H1 (cell line): ENCODE data around the gene GPR157. TPM values are rescaled to one million over a fixed set of nuclear protein-coding genes. Genes with fewer than 3 reads are reported as not detected.

Experiments used
- CHD7 ChIP-seq: fragments of 300-600 bp; sonication (generic); IDR thresholded peaks from 2 replicates; pipeline ENCODE4 v1.7.1; 2012; ENCODE audit warnings: low read length, moderate library complexity, mild to moderate bottlenecking, inconsistent platforms; ENCODE audit not compliant: insufficient replicate concordance
- RXRA ChIP-seq: IDR thresholded peaks from 2 replicates; pipeline ENCODE4 v1.6.1; 2011; ENCODE audit warnings: low read depth, mild to moderate bottlenecking, low read length, moderate library complexity; ENCODE audit not compliant: insufficient read depth
- polyA plus RNA-seq, 7 experiments: library from polyadenylated mRNA; depleted of rRNA in 3 of 7; stranded (reverse) in 5 of 7; unstranded in 2 of 7; fragments of >200 nt in 5 of 7; fragments of 200-250 nt in 2 of 7; gene quantifications; 1 replicate in 5 of 7; 2 replicates in 1 of 7; 4 replicates in 1 of 7; pipeline versions ENCODE4 v1.2.1 to v1.2.3, GENCODE V29; 2011 to 2013; ENCODE audit warnings: missing spikeins in 2 of 7, mixed read lengths in 2 of 7
- total RNA-seq: library from RNA; stranded (reverse); fragmentation: NEBNext Ultra II Directional; extraction: Animal tissue kit (Norgen Biotek cat#: 25700); gene quantifications from 2 replicates; pipeline ENCODE4 v1.2.1, GENCODE V29; 2021

Gene GPR157
- total and polyA plus RNA-seq, 2 of the 8 experiments (the other 6 are each of a cell fraction or from before 2014, with no cell fraction given): 1.0 to 11.0 TPM

- no peak for TF ChIP-seq CHD7
- TF ChIP-seq RXRA: no peak
Measured at GRCh38 chr1:9108056-9108665, 20.7 kb downstream of the GPR157 start (continued).
